Astrocyte (in vitro differentiated cells and primary cell): Measurements from ENCODE around the gene USP25. TPM values are rescaled to one million over a fixed set of nuclear protein-coding genes. Genes with fewer than 3 reads are reported as not detected.

Experiments used
- DNase-seq: peaks from one replicate; pipeline ENCODE4 v3.0.0-alpha.2; 2010; ENCODE audit warnings: low read depth
- FAIRE-seq: peaks from 2 replicates; lab custom pipeline; 2011; peaks lifted over from hg19 to GRCh38; lab: Jason Lieb, UNC
- H2AFZ ChIP-seq: 2 replicates; pipeline ENCODE4 v1.6.0; 2012; ENCODE audit warnings: low read depth, low read length, inconsistent platforms
- H3K27ac ChIP-seq: 2 replicates; pipeline ENCODE4 v1.5.1; 2011; ENCODE audit warnings: low read depth, low read length, inconsistent platforms
- H3K27me3 ChIP-seq: 2 replicates; pipeline ENCODE4 v1.6.0; 2011; ENCODE audit warnings: low read length, inconsistent platforms; ENCODE audit not compliant: insufficient read depth
- H3K36me3 ChIP-seq: 2 replicates; pipeline ENCODE4 v1.5.1; 2011; ENCODE audit warnings: low read length, inconsistent platforms; ENCODE audit not compliant: insufficient read depth
- H3K4me1 ChIP-seq: 2 replicates; pipeline ENCODE4 v1.5.1; 2011; ENCODE audit warnings: low read length, inconsistent platforms; ENCODE audit not compliant: insufficient read depth
- H3K4me2 ChIP-seq: 2 replicates; pipeline ENCODE4 v1.6.0; 2012; ENCODE audit warnings: low read length, inconsistent platforms
- H3K4me3 ChIP-seq: 2 replicates; pipeline ENCODE4 v1.5.1; 2011; ENCODE audit warnings: low read depth, mild to moderate bottlenecking, low read length, inconsistent platforms; ENCODE audit not compliant: insufficient read depth
- H3K79me2 ChIP-seq: 2 replicates; pipeline ENCODE4 v1.6.0; 2012; ENCODE audit warnings: mild to moderate bottlenecking, low read length, inconsistent platforms; ENCODE audit not compliant: insufficient read depth
- H3K9ac ChIP-seq: 2 replicates; pipeline ENCODE4 v1.6.0; 2012; ENCODE audit warnings: mild to moderate bottlenecking, low read length, inconsistent platforms
- H3K9me3 ChIP-seq: 2 replicates; pipeline ENCODE4 v1.5.1; 2012; ENCODE audit warnings: low read depth, mild to moderate bottlenecking, low read length, inconsistent platforms; ENCODE audit not compliant: insufficient read depth
- H4K20me1 ChIP-seq: 2 replicates; pipeline ENCODE4 v1.6.0; 2012; ENCODE audit warnings: low read length, inconsistent platforms; ENCODE audit not compliant: insufficient read depth
- H3K27ac Mint-ChIP-seq: one replicate; pipeline ENCODE4 v1.8.0; 2021; ENCODE audit warnings: mild to moderate bottlenecking, mixed read lengths; ENCODE audit not compliant: unreplicated experiment
- H3K27me3 Mint-ChIP-seq: one replicate; pipeline ENCODE4 v1.8.0; 2021; ENCODE audit warnings: low read depth, mixed read lengths; ENCODE audit not compliant: unreplicated experiment
- H3K36me3 Mint-ChIP-seq: one replicate; pipeline ENCODE4 v1.8.0; 2021; ENCODE audit warnings: low read depth, mixed read lengths; ENCODE audit not compliant: unreplicated experiment
- H3K4me1 Mint-ChIP-seq: one replicate; pipeline ENCODE4 v1.8.0; 2021; ENCODE audit warnings: low read depth, mixed read lengths; ENCODE audit not compliant: unreplicated experiment
- H3K4me3 Mint-ChIP-seq: one replicate; pipeline ENCODE4 v1.8.0; 2021; ENCODE audit warnings: mild to moderate bottlenecking, moderate library complexity, mixed read lengths; ENCODE audit not compliant: unreplicated experiment
- H3K9me3 Mint-ChIP-seq: one replicate; pipeline ENCODE4 v1.8.0; 2021; ENCODE audit warnings: mild to moderate bottlenecking, mixed read lengths; ENCODE audit not compliant: unreplicated experiment
- EZH2 ChIP-seq: IDR thresholded peaks from 2 replicates; pipeline ENCODE4 v1.6.1; 2012; ENCODE audit warnings: mild to moderate bottlenecking, low read length, inconsistent platforms; ENCODE audit not compliant: insufficient read depth
- total RNA-seq: library from RNA; stranded (reverse); gene quantifications from 2 replicates; pipeline ENCODE4 v1.2.1, GENCODE V29; 2021
- TF ChIP-seq, protein P1 (sequence below): IDR thresholded peaks from 2 replicates; pipeline ENCODE4 v1.5.1; 2011; ENCODE audit warnings: low read depth, mild to moderate bottlenecking, inconsistent platforms, low read length, moderate library complexity; ENCODE audit not compliant: insufficient read depth

USP25 gene
- total RNA-seq, 1 donor from 2014 or later: 49.5 TPM

- no peaks in the 10 kb centered on the region for H3K27me3 ChIP-seq
- H3K4me1 ChIP-seq: no peaks in the 10 kb centered on the region
- DNase-seq (no peak), FAIRE-seq (no peak)
- Mint-ChIP-seq H3K27ac (no peak overlapping the region), H3K4me1 (peaks cover 4% of the 10 kb centered on the region), H3K27me3 (no peaks in the 10 kb centered on the region), H3K4me3 (no peak overlapping the region), H3K9me3 (no peaks in the 10 kb centered on the region), H3K36me3 (peaks cover 27% of the 10 kb centered on the region)
- H3K4me2 ChIP-seq: no peak overlapping the region
- peaks cover 1% of the 10 kb centered on the region for H3K79me2 ChIP-seq
- no peak overlapping the region for H3K9ac ChIP-seq
- no peak overlapping the region for H3K4me3 ChIP-seq
- no peaks in the 10 kb centered on the region for H3K9me3 ChIP-seq
- H4K20me1 ChIP-seq: no peaks in the 10 kb centered on the region
- no peak overlapping the region for H2AFZ ChIP-seq
- H3K27ac ChIP-seq: no peak overlapping the region
- peaks cover 3% of the 10 kb centered on the region for H3K36me3 ChIP-seq
- TF ChIP-seq, protein P1, sequence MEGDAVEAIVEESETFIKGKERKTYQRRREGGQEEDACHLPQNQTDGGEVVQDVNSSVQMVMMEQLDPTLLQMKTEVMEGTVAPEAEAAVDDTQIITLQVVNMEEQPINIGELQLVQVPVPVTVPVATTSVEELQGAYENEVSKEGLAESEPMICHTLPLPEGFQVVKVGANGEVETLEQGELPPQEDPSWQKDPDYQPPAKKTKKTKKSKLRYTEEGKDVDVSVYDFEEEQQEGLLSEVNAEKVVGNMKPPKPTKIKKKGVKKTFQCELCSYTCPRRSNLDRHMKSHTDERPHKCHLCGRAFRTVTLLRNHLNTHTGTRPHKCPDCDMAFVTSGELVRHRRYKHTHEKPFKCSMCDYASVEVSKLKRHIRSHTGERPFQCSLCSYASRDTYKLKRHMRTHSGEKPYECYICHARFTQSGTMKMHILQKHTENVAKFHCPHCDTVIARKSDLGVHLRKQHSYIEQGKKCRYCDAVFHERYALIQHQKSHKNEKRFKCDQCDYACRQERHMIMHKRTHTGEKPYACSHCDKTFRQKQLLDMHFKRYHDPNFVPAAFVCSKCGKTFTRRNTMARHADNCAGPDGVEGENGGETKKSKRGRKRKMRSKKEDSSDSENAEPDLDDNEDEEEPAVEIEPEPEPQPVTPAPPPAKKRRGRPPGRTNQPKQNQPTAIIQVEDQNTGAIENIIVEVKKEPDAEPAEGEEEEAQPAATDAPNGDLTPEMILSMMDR: no peak
- no peak for TF ChIP-seq EZH2
Observed at GRCh38 chr21:15781986-15782385, 52.2 kb downstream of the USP25 start.

DNA sequence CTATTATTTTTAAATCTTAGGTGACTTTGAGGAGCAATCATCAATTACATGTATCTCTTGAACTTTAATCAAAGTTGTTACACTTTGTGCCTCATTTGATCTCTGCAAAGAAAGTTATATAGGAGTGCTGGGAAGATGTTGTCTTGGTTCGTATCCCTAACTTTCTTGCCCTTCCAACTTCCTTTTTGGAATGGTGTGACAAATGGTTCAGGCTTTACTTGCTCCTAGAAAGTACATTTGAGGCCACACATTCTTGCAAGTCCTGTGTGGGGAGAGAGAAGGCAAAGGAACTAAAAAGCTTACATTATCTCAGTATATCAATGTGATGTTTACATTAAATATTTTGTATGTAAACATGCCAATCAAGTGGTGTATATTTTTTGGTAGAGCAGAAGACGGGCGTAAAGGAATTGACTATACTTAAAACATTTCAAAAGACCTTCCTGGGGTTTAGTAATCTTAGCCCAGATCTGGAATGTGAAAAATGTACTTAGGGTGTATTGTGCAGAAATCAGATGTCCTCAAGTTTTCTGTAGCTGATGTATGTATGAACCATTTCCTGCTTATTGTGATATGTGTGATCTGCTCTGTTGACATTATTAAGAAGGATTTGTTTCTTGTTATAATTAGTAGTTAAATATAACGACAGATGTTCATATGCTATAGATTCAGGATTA, 59.2 kb downstream of the USP25 start:
- Mint-ChIP-seq H3K27me3 (no peaks in the 10 kb centered on the region), H3K27ac (peak overlapping the region; percentile 58), H3K36me3 (peaks cover 3% of the 10 kb centered on the region), H3K4me3 (no peak overlapping the region), H3K9me3 (no peaks in the 10 kb centered on the region), H3K4me1 (peaks cover 22% of the 10 kb centered on the region)
- H3K27ac ChIP-seq: no peak overlapping the region
- no peak overlapping the region for H3K9ac ChIP-seq
- TF ChIP-seq, protein P1: no peak
- no peak for TF ChIP-seq EZH2
- no peak overlapping the region for H2AFZ ChIP-seq
- no peaks in the 10 kb centered on the region for H3K27me3 ChIP-seq
- no peaks in the 10 kb centered on the region for H3K36me3 ChIP-seq
- no peaks in the 10 kb centered on the region for H3K9me3 ChIP-seq
- FAIRE-seq: peak; percentile 20
- no peak overlapping the region for H3K4me3 ChIP-seq
- peak; percentile 59 for DNase-seq
- H3K79me2 ChIP-seq: no peaks in the 10 kb centered on the region
- no peaks in the 10 kb centered on the region for H4K20me1 ChIP-seq
- H3K4me2 ChIP-seq: peak overlapping the region; percentile 11
- peaks cover 7% of the 10 kb centered on the region for H3K4me1 ChIP-seq

GRCh38 chr21:15793109-15793508, 63.3 kb downstream of the USP25 start:
- H3K79me2 ChIP-seq: no peaks in the 10 kb centered on the region
- H3K4me1 ChIP-seq: peaks cover 7% of the 10 kb centered on the region
- Mint-ChIP-seq H3K27ac (no peak overlapping the region), H3K4me1 (peaks cover 34% of the 10 kb centered on the region), H3K4me3 (no peak overlapping the region), H3K27me3 (no peaks in the 10 kb centered on the region), H3K36me3 (no peaks in the 10 kb centered on the region), H3K9me3 (no peaks in the 10 kb centered on the region)
- H3K4me3 ChIP-seq: no peak overlapping the region
- no peaks in the 10 kb centered on the region for H4K20me1 ChIP-seq
- H2AFZ ChIP-seq: no peak overlapping the region
- no peak overlapping the region for H3K9ac ChIP-seq
- TF ChIP-seq, protein P1: no peak
- TF ChIP-seq EZH2: no peak
- H3K4me2 ChIP-seq: no peak overlapping the region
- no peaks in the 10 kb centered on the region for H3K36me3 ChIP-seq
- no peaks in the 10 kb centered on the region for H3K9me3 ChIP-seq
- H3K27me3 ChIP-seq: no peaks in the 10 kb centered on the region
- no peak overlapping the region for H3K27ac ChIP-seq
- FAIRE-seq (no peak), DNase-seq (no peak)
